SK-N-SH (cell line): ENCODE results near the gene ANO2. TPM values are rescaled to one million over a fixed set of nuclear protein-coding genes. Genes with fewer than 3 reads are reported as not detected.

ENCODE experiments used
- CTCF ChIA-PET: fragments of 300-600, 350-600 bp; formaldehyde crosslinking; extraction: SDS; loops from one replicate; lab custom pipeline; 2021; lab: Yijun Ruan, JAX
- POLR2A ChIA-PET: fragments of 350-600 bp; sonication (Branson Sonifier 250); formaldehyde crosslinking; extraction: SDS; loops from one replicate; lab custom pipeline; 2020; ENCODE audit warnings: antibody characterized with exemption, inconsistent platforms; lab: Yijun Ruan, JAX
- DNase-seq: peaks from one replicate; pipeline ENCODE4 v3.0.0; 2012
- H2AFZ ChIP-seq: fragments of 200-600 bp; sonication (generic); 2 replicates; pipeline ENCODE4 v1.8.1; 2016; ENCODE audit warnings: antibody characterized with exemption, mild to moderate bottlenecking, low read depth
- H3F3A ChIP-seq: fragments of 200-600 bp; sonication (generic); replicated peaks from 2 replicates; pipeline ENCODE3; 2016; ENCODE audit warnings: antibody characterized with exemption, mild to moderate bottlenecking; ENCODE audit not compliant: insufficient read depth
- H3K27ac ChIP-seq, 2 experiments: fragments of 200-500 bp in 1 of 2; fragments of 200-600 bp in 1 of 2; sonication (Bioruptor generic) in 1 of 2; sonication (generic), shearing (Covaris generic) in 1 of 2; 2 replicates each; pipeline versions ENCODE4 v1.5.1 to v1.6.1; 2014 to 2016; ENCODE audit warnings: low read depth in 2 of 2, inconsistent platforms in 1 of 2, low read length in 1 of 2, mild to moderate bottlenecking in 1 of 2, mixed read lengths in 1 of 2
- H3K27me3 ChIP-seq: fragments of 200-600 bp; sonication (generic), shearing (Covaris generic); 2 replicates; pipeline ENCODE4 v1.6.1; 2016; ENCODE audit warnings: mixed run types; ENCODE audit not compliant: insufficient read depth
- H3K36me3 ChIP-seq, 2 experiments: fragments of 200-500 bp in 1 of 2; fragments of 200-600 bp in 1 of 2; sonication (Bioruptor generic) in 1 of 2; sonication (generic) in 1 of 2; replicated peaks in 1 of 2; 2 replicates each; pipeline versions ENCODE3 to v1.5.1; 2014 to 2016; ENCODE audit warnings: low read length in 1 of 2, mild to moderate bottlenecking in 1 of 2; ENCODE audit not compliant: insufficient read depth in 2 of 2, control insufficient read depth in 1 of 2
- H3K4me1 ChIP-seq, 2 experiments: fragments of 200-500 bp in 1 of 2; fragments of 200-600 bp in 1 of 2; sonication (Bioruptor generic) in 1 of 2; sonication (generic), shearing (Covaris generic) in 1 of 2; 2 replicates each; pipeline versions ENCODE4 v1.5.1 to v1.6.1; 2014 to 2016; ENCODE audit warnings: low read depth in 1 of 2, low read length in 1 of 2, mixed run types in 1 of 2; ENCODE audit not compliant: insufficient read depth in 2 of 2, control insufficient read depth in 1 of 2
- H3K4me2 ChIP-seq: fragments of 200-600 bp; sonication (generic), shearing (Covaris generic); 2 replicates; pipeline ENCODE4 v1.6.1; 2017; ENCODE audit warnings: mixed run types
- H3K4me3 ChIP-seq, 2 experiments: fragments of 200-500 bp in 1 of 2; fragments of 200-600 bp in 1 of 2; sonication (Bioruptor generic) in 1 of 2; sonication (generic), shearing (Covaris generic) in 1 of 2; 2 replicates each; pipeline versions ENCODE4 v1.5.1 to v1.8.1; 2014 to 2016; ENCODE audit warnings: low read depth in 2 of 2, inconsistent platforms in 1 of 2, low read length in 1 of 2, mild to moderate bottlenecking in 1 of 2, mixed read lengths in 1 of 2, moderate library complexity in 1 of 2
- H3K79me2 ChIP-seq: fragments of 200-600 bp; sonication (generic); 2 replicates; pipeline ENCODE4 v1.8.1; 2017; ENCODE audit warnings: mild to moderate bottlenecking; ENCODE audit not compliant: insufficient read depth
- H3K9ac ChIP-seq: fragments of 200-600 bp; sonication (generic); 2 replicates; pipeline ENCODE4 v1.6.1; 2017; ENCODE audit warnings: mixed run types
- H3K9me2 ChIP-seq: fragments of 200-600 bp; sonication (generic); 2 replicates; pipeline ENCODE4 v1.6.1; 2017; ENCODE audit warnings: mixed run types
- H3K9me3 ChIP-seq: fragments of 200-600 bp; sonication (generic); 2 replicates; pipeline ENCODE4 v1.6.1; 2017; ENCODE audit warnings: mixed run types, mild to moderate bottlenecking, moderate library complexity
- H4K20me1 ChIP-seq: fragments of 200-600 bp; sonication (generic); 2 replicates; pipeline ENCODE4 v1.6.1; 2017; ENCODE audit warnings: mild to moderate bottlenecking, mixed run types; ENCODE audit not compliant: insufficient read depth
- FOXJ3 ChIP-seq: sonication (generic); formaldehyde crosslinking; IDR thresholded peaks from 2 replicates; pipeline ENCODE4 v1.5.1; 2020; ENCODE audit warnings: mild to moderate bottlenecking, missing genetic modification reagents
- GABPA ChIP-seq: IDR thresholded peaks from 2 replicates; pipeline ENCODE4 v1.4.0; 2012; ENCODE audit warnings: low read depth, mild to moderate bottlenecking
- JUND ChIP-seq: IDR thresholded peaks from 2 replicates; pipeline ENCODE4 v1.4.0; 2012
- MEF2A ChIP-seq: IDR thresholded peaks from 2 replicates; pipeline ENCODE4 v1.4.0; 2012; ENCODE audit warnings: low read depth, borderline replicate concordance
- MXI1 ChIP-seq: IDR thresholded peaks from 2 replicates; pipeline ENCODE4 v1.6.1; 2012; ENCODE audit warnings: mild to moderate bottlenecking, low read depth, low read length, improper control_type of control experiment
- NFIC ChIP-seq: IDR thresholded peaks from 2 replicates; pipeline ENCODE4 v1.4.0; 2012; ENCODE audit warnings: borderline replicate concordance
- NRF1 ChIP-seq: IDR thresholded peaks from 2 replicates; pipeline ENCODE4 v1.6.1; 2012; ENCODE audit warnings: low read depth, mild to moderate bottlenecking, low read length
- RAD21 ChIP-seq: IDR thresholded peaks from 2 replicates; pipeline ENCODE4 v1.6.1; 2012; ENCODE audit warnings: mild to moderate bottlenecking, low read length
- SIN3A ChIP-seq: IDR thresholded peaks from 2 replicates; pipeline ENCODE4 v1.6.1; 2012; ENCODE audit warnings: low read depth, mild to moderate bottlenecking, low read length, moderate library complexity, borderline replicate concordance
- TCF12 ChIP-seq: IDR thresholded peaks from 2 replicates; pipeline ENCODE4 v1.4.0; 2012
- TEAD4 ChIP-seq: IDR thresholded peaks from 2 replicates; pipeline ENCODE4 v1.4.0; 2012; ENCODE audit warnings: mild to moderate bottlenecking, borderline replicate concordance; ENCODE audit not compliant: insufficient read depth
- YY1 ChIP-seq: IDR thresholded peaks from 2 replicates; pipeline ENCODE4 v1.4.0; 2012; ENCODE audit warnings: low read depth, mild to moderate bottlenecking
- WGBS: methylation state at CpG from one replicate; pipeline ENCODE4 v1.1.6; 2017; ENCODE audit warnings: low lambda C conversion rate; 5-methylcytosine and 5-hydroxymethylcytosine counted together
- polyA plus RNA-seq, 3 experiments: library from polyadenylated mRNA; depleted of rRNA; stranded (reverse); fragments of >200 nt; gene quantifications; 2 replicates each; pipeline ENCODE4 v1.2.3, GENCODE V29; 2012
- TF ChIP-seq, protein P1 (sequence below): IDR thresholded peaks from 2 replicates; pipeline ENCODE4; 2012
- TF ChIP-seq, protein P2 (sequence below): IDR thresholded peaks from 2 replicates; pipeline ENCODE4 v1.4.0; 2012; ENCODE audit warnings: low read depth, borderline replicate concordance
- TF ChIP-seq, protein P3 (sequence below): IDR thresholded peaks from 2 replicates; pipeline ENCODE4 v1.4.0; 2012; ENCODE audit warnings: low read depth
- TF ChIP-seq, protein P4 (sequence below): fragments of 150-350 bp; IDR thresholded peaks from 2 replicates; pipeline ENCODE4 v1.6.1; 2017; ENCODE audit warnings: antibody characterized with exemption, low read length, low read depth, borderline replicate concordance
- TF ChIP-seq, protein P5 (sequence below): fragments of 150-350 bp; IDR thresholded peaks from 2 replicates; pipeline ENCODE4 v1.6.1; 2016; ENCODE audit warnings: mild to moderate bottlenecking, low read depth, low read length
- TF ChIP-seq, protein P6 (sequence below): IDR thresholded peaks from 2 replicates; pipeline ENCODE4 v1.4.0; 2012; ENCODE audit warnings: low read depth, borderline replicate concordance

ANO2 gene
- polyA plus RNA-seq, 1 of the 3 experiments (the other 2 are of a cell fraction) = not detected

DNA sequence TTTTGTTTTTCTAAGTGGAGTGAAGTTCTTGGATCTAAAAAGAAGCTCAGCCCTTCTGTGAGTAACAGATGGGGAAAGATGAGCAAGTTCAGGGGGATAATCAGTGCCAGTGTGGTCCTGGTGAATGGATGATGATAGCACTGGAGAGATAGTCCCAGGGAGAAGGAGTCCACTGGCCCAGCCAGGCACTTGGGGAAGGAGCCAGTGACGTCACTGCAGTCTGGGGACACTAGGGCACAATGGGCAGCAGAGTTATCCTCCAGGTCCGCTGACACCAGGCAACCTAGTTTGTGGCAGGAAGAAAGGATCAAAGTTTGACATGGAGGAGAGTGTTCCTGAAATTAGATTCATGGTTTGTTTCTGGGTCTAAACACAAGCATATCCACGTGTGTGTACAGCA, 411.7 kb downstream of the ANO2 start:
- ChIA-PET POLR2A (no interaction called here), CTCF (no interaction called here)
- no peak overlapping the region for H3K4me3 ChIP-seq
- H3K27me3 ChIP-seq = peaks cover 29% of the 10 kb centered on the region
- no peak overlapping the region for H3K4me2 ChIP-seq
- H3K36me3 ChIP-seq = no peaks in the 10 kb centered on the region
- no peak overlapping the region for H2AFZ ChIP-seq
- H3K9ac ChIP-seq = no peak overlapping the region
- no peaks in the 10 kb centered on the region for H3F3A ChIP-seq
- no peaks in the 10 kb centered on the region for H3K9me2 ChIP-seq
- no peak for DNase-seq
- H3K9me3 ChIP-seq = no peaks in the 10 kb centered on the region
- no peak for TF ChIP-seq TCF12
- TF ChIP-seq MEF2A = no peak
- TF ChIP-seq SIN3A = no peak
- TF ChIP-seq, protein P1, sequence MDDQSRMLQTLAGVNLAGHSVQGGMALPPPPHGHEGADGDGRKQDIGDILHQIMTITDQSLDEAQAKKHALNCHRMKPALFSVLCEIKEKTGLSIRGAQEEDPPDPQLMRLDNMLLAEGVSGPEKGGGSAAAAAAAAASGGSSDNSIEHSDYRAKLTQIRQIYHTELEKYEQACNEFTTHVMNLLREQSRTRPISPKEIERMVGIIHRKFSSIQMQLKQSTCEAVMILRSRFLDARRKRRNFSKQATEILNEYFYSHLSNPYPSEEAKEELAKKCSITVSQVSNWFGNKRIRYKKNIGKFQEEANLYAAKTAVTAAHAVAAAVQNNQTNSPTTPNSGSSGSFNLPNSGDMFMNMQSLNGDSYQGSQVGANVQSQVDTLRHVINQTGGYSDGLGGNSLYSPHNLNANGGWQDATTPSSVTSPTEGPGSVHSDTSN = no peak
- TF ChIP-seq, protein P2, sequence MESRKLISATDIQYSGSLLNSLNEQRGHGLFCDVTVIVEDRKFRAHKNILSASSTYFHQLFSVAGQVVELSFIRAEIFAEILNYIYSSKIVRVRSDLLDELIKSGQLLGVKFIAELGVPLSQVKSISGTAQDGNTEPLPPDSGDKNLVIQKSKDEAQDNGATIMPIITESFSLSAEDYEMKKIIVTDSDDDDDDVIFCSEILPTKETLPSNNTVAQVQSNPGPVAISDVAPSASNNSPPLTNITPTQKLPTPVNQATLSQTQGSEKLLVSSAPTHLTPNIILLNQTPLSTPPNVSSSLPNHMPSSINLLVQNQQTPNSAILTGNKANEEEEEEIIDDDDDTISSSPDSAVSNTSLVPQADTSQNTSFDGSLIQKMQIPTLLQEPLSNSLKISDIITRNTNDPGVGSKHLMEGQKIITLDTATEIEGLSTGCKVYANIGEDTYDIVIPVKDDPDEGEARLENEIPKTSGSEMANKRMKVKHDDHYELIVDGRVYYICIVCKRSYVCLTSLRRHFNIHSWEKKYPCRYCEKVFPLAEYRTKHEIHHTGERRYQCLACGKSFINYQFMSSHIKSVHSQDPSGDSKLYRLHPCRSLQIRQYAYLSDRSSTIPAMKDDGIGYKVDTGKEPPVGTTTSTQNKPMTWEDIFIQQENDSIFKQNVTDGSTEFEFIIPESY = no peak
- no peak for TF ChIP-seq YY1
- TF ChIP-seq, protein P3, sequence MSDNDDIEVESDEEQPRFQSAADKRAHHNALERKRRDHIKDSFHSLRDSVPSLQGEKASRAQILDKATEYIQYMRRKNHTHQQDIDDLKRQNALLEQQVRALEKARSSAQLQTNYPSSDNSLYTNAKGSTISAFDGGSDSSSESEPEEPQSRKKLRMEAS = no peak
- no peak for TF ChIP-seq MXI1
- TF ChIP-seq NFIC = no peak
- H3K79me2 ChIP-seq = no peaks in the 10 kb centered on the region
- H4K20me1 ChIP-seq = no peaks in the 10 kb centered on the region
- H3K27ac ChIP-seq = no peak overlapping the region
- no peaks in the 10 kb centered on the region for H3K4me1 ChIP-seq
- 0% methylated on average over 3 of the region's 3 CpGs for WGBS

DNA sequence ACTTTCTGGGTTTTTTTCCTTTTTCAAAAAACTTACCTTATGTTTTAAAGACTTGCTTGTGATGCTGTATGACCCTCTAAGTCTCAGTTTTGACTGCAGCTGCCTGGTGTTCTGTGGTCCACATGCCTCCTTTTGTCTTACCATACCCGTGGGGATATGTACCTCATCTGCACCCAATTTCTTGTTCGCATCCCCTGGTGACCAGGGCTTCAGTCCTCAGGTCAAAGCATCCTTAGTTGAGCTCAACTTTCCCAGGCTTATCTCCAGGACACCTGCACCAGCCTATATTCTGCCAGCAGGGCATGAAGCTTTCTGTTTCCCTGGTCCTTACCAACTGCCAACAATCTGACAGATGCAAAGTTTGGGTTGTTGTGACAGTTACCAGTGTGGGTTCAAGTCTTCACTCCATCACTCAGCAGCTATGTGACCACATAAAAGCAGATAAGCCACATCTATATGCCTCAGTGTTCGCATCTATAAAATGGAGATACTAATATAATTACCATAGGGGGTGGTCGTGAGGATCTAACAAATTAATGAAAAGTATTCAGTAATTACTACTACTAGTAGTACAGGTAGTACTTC, 419.2 kb downstream of the ANO2 start:
- H3K79me2 ChIP-seq = no peaks in the 10 kb centered on the region
- no peaks in the 10 kb centered on the region for H4K20me1 ChIP-seq
- H3K4me3 ChIP-seq = no peak overlapping the region
- no peak for DNase-seq
- H3K4me1 ChIP-seq = no peaks in the 10 kb centered on the region
- 12% methylated on average over 4 of the region's 4 CpGs for WGBS
- TF ChIP-seq, protein P4, sequence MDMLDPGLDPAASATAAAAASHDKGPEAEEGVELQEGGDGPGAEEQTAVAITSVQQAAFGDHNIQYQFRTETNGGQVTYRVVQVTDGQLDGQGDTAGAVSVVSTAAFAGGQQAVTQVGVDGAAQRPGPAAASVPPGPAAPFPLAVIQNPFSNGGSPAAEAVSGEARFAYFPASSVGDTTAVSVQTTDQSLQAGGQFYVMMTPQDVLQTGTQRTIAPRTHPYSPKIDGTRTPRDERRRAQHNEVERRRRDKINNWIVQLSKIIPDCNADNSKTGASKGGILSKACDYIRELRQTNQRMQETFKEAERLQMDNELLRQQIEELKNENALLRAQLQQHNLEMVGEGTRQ = no peak
- TF ChIP-seq, protein P5, sequence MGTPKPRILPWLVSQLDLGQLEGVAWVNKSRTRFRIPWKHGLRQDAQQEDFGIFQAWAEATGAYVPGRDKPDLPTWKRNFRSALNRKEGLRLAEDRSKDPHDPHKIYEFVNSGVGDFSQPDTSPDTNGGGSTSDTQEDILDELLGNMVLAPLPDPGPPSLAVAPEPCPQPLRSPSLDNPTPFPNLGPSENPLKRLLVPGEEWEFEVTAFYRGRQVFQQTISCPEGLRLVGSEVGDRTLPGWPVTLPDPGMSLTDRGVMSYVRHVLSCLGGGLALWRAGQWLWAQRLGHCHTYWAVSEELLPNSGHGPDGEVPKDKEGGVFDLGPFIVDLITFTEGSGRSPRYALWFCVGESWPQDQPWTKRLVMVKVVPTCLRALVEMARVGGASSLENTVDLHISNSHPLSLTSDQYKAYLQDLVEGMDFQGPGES = no peak
- TF ChIP-seq RAD21 = no peak
- no peak for TF ChIP-seq SIN3A
- no peak for TF ChIP-seq NRF1
- no peak for TF ChIP-seq FOXJ3
- TF ChIP-seq, protein P2 = no peak
- no peak for TF ChIP-seq TEAD4
- no peak for TF ChIP-seq YY1
- TF ChIP-seq GABPA = no peak
- TF ChIP-seq JUND = no peak
- TF ChIP-seq, protein P6, sequence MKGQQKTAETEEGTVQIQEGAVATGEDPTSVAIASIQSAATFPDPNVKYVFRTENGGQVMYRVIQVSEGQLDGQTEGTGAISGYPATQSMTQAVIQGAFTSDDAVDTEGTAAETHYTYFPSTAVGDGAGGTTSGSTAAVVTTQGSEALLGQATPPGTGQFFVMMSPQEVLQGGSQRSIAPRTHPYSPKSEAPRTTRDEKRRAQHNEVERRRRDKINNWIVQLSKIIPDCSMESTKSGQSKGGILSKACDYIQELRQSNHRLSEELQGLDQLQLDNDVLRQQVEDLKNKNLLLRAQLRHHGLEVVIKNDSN = no peak
- TF ChIP-seq, all 33 proteins: peak for 0
- Histone ChIP-seq H3K36me3 (no peaks in the 10 kb centered on the region), H3K4me2 (no peak overlapping the region), H3K27ac (no peak overlapping the region), H2AFZ (no peak overlapping the region), H3K9ac (no peak overlapping the region), H3K9me3 (no peaks in the 10 kb centered on the region), H3K27me3 (peaks cover 40% of the 10 kb centered on the region; the same call in 1 of the 2 replicates), H3K9me2 (no peaks in the 10 kb centered on the region), H3F3A (no peaks in the 10 kb centered on the region)
- CTCF ChIA-PET = no interaction called here
- POLR2A ChIA-PET = no interaction called here
